NCI-H2196 (cell line): ENCODE results near the gene SLC4A7.
"Not testable (repeated sequence)": the region's sequence is repeated elsewhere in the genome, so short reads cannot be mapped to it uniquely, and the experiment has no call there.

ENCODE experiments used
- DNase-seq: peaks from one replicate; lab custom pipeline; 2025; ENCODE audit not compliant: unreplicated experiment; lab: John Stamatoyannopoulos, UW

SLC4A7 gene

GRCh38 chr3:27484015-27484844 is at the start of gene SLC4A7:
SLC4A7 (minus strand) TSS chr3:27484384; CDS start chr3:27484126, 258 bp downstream.
- peak; percentile 81 for DNase-seq

GRCh38 chr3:27533261-27533607 is 49.0 kb upstream of the SLC4A7 start:
- DNase-seq = no peak

- DNase-seq = no peak
Measured at GRCh38 chr3:27532426-27533260, 48.5 kb upstream of the SLC4A7 start.

GRCh38 chr3:27531193-27531751 is 47.1 kb upstream of the SLC4A7 start:
- DNase-seq = not testable (repeated sequence)

- no peak for DNase-seq
Measured at GRCh38 chr3:27528791-27529190, 44.6 kb upstream of the SLC4A7 start.

GRCh38 chr3:27526614-27527315 is 42.6 kb upstream of the SLC4A7 start:
- DNase-seq = no peak

- DNase-seq = no peak
Measured at GRCh38 chr3:27521872-27522265, 37.7 kb upstream of the SLC4A7 start.

- DNase-seq = no peak
Measured at GRCh38 chr3:27521179-27521871, 37.1 kb upstream of the SLC4A7 start.

- DNase-seq = no peak
Measured at GRCh38 chr3:27511724-27512422, 27.7 kb upstream of the SLC4A7 start.

GRCh38 chr3:27509376-27509775 is 25.2 kb upstream of the SLC4A7 start:
- no peak for DNase-seq

- DNase-seq = no peak
Measured at GRCh38 chr3:27508424-27508823, 24.2 kb upstream of the SLC4A7 start.

GRCh38 chr3:27507515-27508266 is 23.5 kb upstream of the SLC4A7 start:
- peak; percentile 11 for DNase-seq

- no peak for DNase-seq
Measured at GRCh38 chr3:27507111-27507510, 22.9 kb upstream of the SLC4A7 start.

- DNase-seq = no peak
Measured at GRCh38 chr3:27504749-27505148, 20.6 kb upstream of the SLC4A7 start.

- DNase-seq = no peak
Measured at GRCh38 chr3:27503526-27503925, 19.3 kb upstream of the SLC4A7 start.

- DNase-seq = no peak
Measured at GRCh38 chr3:27501759-27502158, 17.6 kb upstream of the SLC4A7 start.

GRCh38 chr3:27500986-27501385 is 16.8 kb upstream of the SLC4A7 start:
- no peak for DNase-seq

GRCh38 chr3:27500035-27500434 is 15.9 kb upstream of the SLC4A7 start:
- no peak for DNase-seq

- DNase-seq = no peak
Measured at GRCh38 chr3:27494784-27495183, 10.6 kb upstream of the SLC4A7 start.
